IMR-90 (cell line): ENCODE data around the gene ZNF853. TPM values are rescaled to one million over a fixed set of nuclear protein-coding genes. Genes with fewer than 3 reads are reported as not detected.

Experiments used
- ATAC-seq: fragments of 200-7000 bp; cut with Tn5 transposase; 2 replicates; pipeline ENCODE4 v1.9.1; 2020; ENCODE audit warnings: low read depth, mild to moderate bottlenecking, moderate library complexity
- BruUV-seq: library from RNA; stranded (reverse); fragments of 400-500 nt; replicated peaks from 2 replicates; lab custom pipeline; 2021; lab: Mats Ljungman, UMichigan
- CTCF ChIA-PET: fragments of 300-600 bp; formaldehyde crosslinking; extraction: SDS; loops from one replicate; lab custom pipeline; 2021; ENCODE audit warnings: antibody characterized with exemption; lab: Yijun Ruan, JAX
- POLR2A ChIA-PET: fragments of 300-600 bp; sonication (Branson Sonifier 250); formaldehyde crosslinking; loops from one replicate; lab custom pipeline; 2022; ENCODE audit warnings: antibody characterized with exemption; ENCODE audit not compliant: unreplicated experiment; lab: Charles Lee
- DNase-seq: peaks from one replicate; pipeline ENCODE4 v3.0.0; 2013
- H2AFZ ChIP-seq: replicated peaks from 2 replicates; pipeline ENCODE3; 2013; ENCODE audit warnings: low read length, mild to moderate bottlenecking; ENCODE audit not compliant: poor library complexity
- H2AK5ac ChIP-seq: 2 replicates; pipeline ENCODE4 v1.6.1; 2013; ENCODE audit warnings: low read depth, low read length, inconsistent platforms
- H2AK9ac ChIP-seq: replicated peaks from 2 replicates; pipeline ENCODE3; 2013; ENCODE audit warnings: mild to moderate bottlenecking, low read depth, low read length, moderate library complexity; ENCODE audit not compliant: poor library complexity
- H2BK120ac ChIP-seq: 2 replicates; pipeline ENCODE4 v1.6.1; 2013; ENCODE audit warnings: low read depth, low read length, inconsistent platforms
- H2BK15ac ChIP-seq: 3 replicates; pipeline ENCODE4 v1.6.1; 2013; ENCODE audit warnings: low read depth, low read length, inconsistent platforms
- H2BK20ac ChIP-seq: 2 replicates; pipeline ENCODE4 v1.6.1; 2013; ENCODE audit warnings: low read depth, mild to moderate bottlenecking, inconsistent platforms, low read length, moderate library complexity
- H2BK5ac ChIP-seq: 2 replicates; pipeline ENCODE4 v1.6.1; 2013; ENCODE audit warnings: mild to moderate bottlenecking, low read depth, low read length, inconsistent platforms; ENCODE audit not compliant: poor library complexity, severe bottlenecking
- H3K14ac ChIP-seq: replicated peaks from 2 replicates; pipeline ENCODE4 v1.6.1; 2013; ENCODE audit warnings: low read depth, low read length, inconsistent platforms
- H3K18ac ChIP-seq: 2 replicates; pipeline ENCODE4 v1.6.1; 2013; ENCODE audit warnings: low read depth, low read length, control low read depth
- H3K23ac ChIP-seq: 2 replicates; pipeline ENCODE4 v1.6.1; 2013; ENCODE audit warnings: low read depth, low read length, inconsistent platforms
- H3K27ac ChIP-seq: 2 replicates; pipeline ENCODE4 v1.5.1; 2013; ENCODE audit warnings: mild to moderate bottlenecking, control low read depth, low read length; ENCODE audit not compliant: insufficient read depth
- H3K27me3 ChIP-seq: 2 replicates; pipeline ENCODE4 v1.6.1; 2013; ENCODE audit warnings: low read length; ENCODE audit not compliant: control insufficient read depth, insufficient read depth
- H3K36me3 ChIP-seq: 2 replicates; pipeline ENCODE4 v1.6.1; 2013; ENCODE audit warnings: low read length, mixed read lengths; ENCODE audit not compliant: control insufficient read depth, insufficient read depth
- H3K4ac ChIP-seq: 2 replicates; pipeline ENCODE4 v1.6.1; 2013; ENCODE audit warnings: low read depth, low read length, inconsistent platforms
- H3K4me1 ChIP-seq: 2 replicates; pipeline ENCODE4 v1.6.1; 2013; ENCODE audit warnings: low read length, mixed read lengths; ENCODE audit not compliant: control insufficient read depth, insufficient read depth
- H3K4me2 ChIP-seq: 2 replicates; pipeline ENCODE4 v1.6.1; 2013; ENCODE audit warnings: low read depth, mild to moderate bottlenecking, control low read depth, low read length, moderate library complexity
- H3K4me3 ChIP-seq: 2 replicates; pipeline ENCODE4 v1.5.1; 2013; ENCODE audit warnings: low read depth, mild to moderate bottlenecking, control low read depth, low read length, moderate library complexity; ENCODE audit not compliant: insufficient read depth
- H3K56ac ChIP-seq: 2 replicates; pipeline ENCODE4 v1.6.1; 2013; ENCODE audit warnings: low read length, inconsistent platforms; ENCODE audit not compliant: insufficient read depth; ENCODE audit errors: extremely low read depth
- H3K79me1 ChIP-seq, 2 experiments: 2 replicates each; pipeline ENCODE4 v1.6.1; 2013; ENCODE audit warnings: low read length in 2 of 2, inconsistent platforms in 1 of 2, low read depth in 1 of 2
- H3K9ac ChIP-seq: 2 replicates; pipeline ENCODE4 v1.6.1; 2013; ENCODE audit warnings: low read depth, low read length, control low read depth
- H3K9me1 ChIP-seq: 2 replicates; pipeline ENCODE4 v1.6.1; 2013; ENCODE audit warnings: low read length, inconsistent platforms; ENCODE audit not compliant: insufficient read depth
- H3K9me3 ChIP-seq: 2 replicates; pipeline ENCODE4 v1.6.1; 2013; ENCODE audit warnings: low read length; ENCODE audit not compliant: control insufficient read depth, insufficient read depth
- H4K20me1 ChIP-seq: 2 replicates; pipeline ENCODE4 v1.6.1; 2013; ENCODE audit warnings: low read length, inconsistent platforms; ENCODE audit not compliant: insufficient read depth
- H4K5ac ChIP-seq: 2 replicates; pipeline ENCODE4 v1.6.1; 2013; ENCODE audit warnings: mild to moderate bottlenecking, low read depth, low read length, control low read depth
- H4K8ac ChIP-seq, 2 experiments: 2 replicates each; pipeline ENCODE4 v1.6.1; 2013; ENCODE audit warnings: low read depth in 2 of 2, low read length in 2 of 2, control low read depth in 1 of 2, inconsistent platforms in 1 of 2
- H4K91ac ChIP-seq: 2 replicates; pipeline ENCODE4 v1.6.1; 2013; ENCODE audit warnings: low read depth, low read length, inconsistent platforms; ENCODE audit not compliant: insufficient read depth
- BHLHE40 ChIP-seq: fragments of 150-350 bp; IDR thresholded peaks from 2 replicates; pipeline ENCODE4 v1.6.1; 2016; ENCODE audit warnings: mild to moderate bottlenecking, low read depth, low read length
- CEBPB ChIP-seq: IDR thresholded peaks from 2 replicates; pipeline ENCODE4 v1.6.1; 2012; ENCODE audit warnings: low read depth, low read length, improper control_type of control experiment
- CHD1 ChIP-seq: IDR thresholded peaks from 2 replicates; pipeline ENCODE4 v1.6.1; 2012; ENCODE audit warnings: low read depth, low read length, improper control_type of control experiment
- CTCF ChIP-seq: conservative IDR thresholded peaks from 2 replicates; pipeline ENCODE4 v1.5.1; 2012; ENCODE audit warnings: mild to moderate bottlenecking, low read depth, low read length, improper control_type of control experiment
- ELK1 ChIP-seq: fragments of 150-350 bp; IDR thresholded peaks from 2 replicates; pipeline ENCODE4 v1.6.1; 2016; ENCODE audit warnings: low read depth, mild to moderate bottlenecking, low read length, moderate library complexity, borderline replicate concordance
- FOS ChIP-seq: fragments of 150-350 bp; IDR thresholded peaks from 2 replicates; pipeline ENCODE4 v1.6.1; 2016; ENCODE audit warnings: low read depth, low read length
- MAFK ChIP-seq: IDR thresholded peaks from 2 replicates; pipeline ENCODE4 v1.6.1; 2012; ENCODE audit warnings: low read depth, low read length, improper control_type of control experiment
- MAZ ChIP-seq: IDR thresholded peaks from 2 replicates; pipeline ENCODE4 v1.6.1; 2012; ENCODE audit warnings: low read depth, mild to moderate bottlenecking, low read length, improper control_type of control experiment, moderate library complexity, borderline replicate concordance
- MXI1 ChIP-seq: IDR thresholded peaks from 2 replicates; pipeline ENCODE4 v1.6.1; 2012; ENCODE audit warnings: low read depth, mild to moderate bottlenecking, low read length, moderate library complexity, borderline replicate concordance
- NFE2L2 ChIP-seq: fragments of 150-350 bp; IDR thresholded peaks from 2 replicates; pipeline ENCODE4 v1.6.1; 2016; ENCODE audit warnings: low read depth, mild to moderate bottlenecking, low read length
- POLR2A ChIP-seq: IDR thresholded peaks from 2 replicates; pipeline ENCODE4 v1.6.1; 2012; ENCODE audit warnings: mild to moderate bottlenecking, low read depth, low read length
- RAD21 ChIP-seq: IDR thresholded peaks from 2 replicates; pipeline ENCODE4 v1.6.1; 2012; ENCODE audit warnings: low read length, improper control_type of control experiment
- RCOR1 ChIP-seq: IDR thresholded peaks from 2 replicates; pipeline ENCODE4 v1.6.1; 2012; ENCODE audit warnings: mild to moderate bottlenecking, low read length, improper control_type of control experiment; ENCODE audit not compliant: insufficient replicate concordance
- RFX5 ChIP-seq: IDR thresholded peaks from 2 replicates; pipeline ENCODE4 v1.8.0; 2012; ENCODE audit warnings: low read depth, mild to moderate bottlenecking, low read length, moderate library complexity
- SMC3 ChIP-seq: fragments of 150-350 bp; IDR thresholded peaks from 2 replicates; pipeline ENCODE4 v1.6.1; 2016; ENCODE audit warnings: low read depth, mild to moderate bottlenecking, antibody characterized with exemption, low read length, moderate library complexity
- USF2 ChIP-seq: fragments of 150-350 bp; IDR thresholded peaks from 2 replicates; pipeline ENCODE4 v1.6.1; 2017; ENCODE audit warnings: mild to moderate bottlenecking, antibody characterized with exemption, low read length, low read depth
- WGBS, 2 experiments: methylation state at CpG; one replicate each; pipeline versions ENCODE4 v1.1.5 to v1.1.7; 2013; ENCODE audit warnings: missing lambda C conversion rate in 2 of 2; ENCODE audit not compliant: insufficient read length in 1 of 2; ENCODE audit errors: extremely low coverage in 2 of 2; 5-methylcytosine and 5-hydroxymethylcytosine counted together
- dilution Hi-C: fragments of 300-500 bp; cut with HindIII; formaldehyde crosslinking; loops from one replicate; pipeline ENCODE4 v1.14.3; 2018; ENCODE audit warnings: low sequenced_read_pairs; ENCODE audit not compliant: unreplicated experiment
- in situ Hi-C: fragments of 300-500 bp; cut with MboI; formaldehyde crosslinking; loops from 3 replicates; pipeline ENCODE4 v1.14.3; 2019; ENCODE audit warnings: low sequenced_read_pairs, inconsistent platforms, mixed read lengths
- intact Hi-C: fragments of 100-400 bp; cut with micrococcal nuclease; formaldehyde crosslinking; loops from 2 replicates; pipeline ENCODE4 v1.10.0; 2022
- polyA plus RNA-seq, 3 experiments: library from polyadenylated mRNA; depleted of rRNA; stranded (reverse); fragments of >200 nt; gene quantifications; 2 replicates each; pipeline ENCODE4 v1.2.3, GENCODE V29; 2012; ENCODE audit warnings: low replicate concordance in 1 of 3
- total RNA-seq: library from RNA; depleted of rRNA; stranded (reverse); fragments of >200 nt; gene quantifications from 2 replicates; pipeline ENCODE4 v1.2.3, GENCODE V29; 2012

The ZNF853 gene
- total and polyA plus RNA-seq, 2 of the 4 experiments (the other 2 are of a cell fraction) = 3.4 TPM

- Histone ChIP-seq H3K27me3 (no peaks in the 10 kb centered on the region), H2BK15ac (no peak overlapping the region), H3K14ac (no peak overlapping the region), H2AFZ (no peak overlapping the region), H3K4me2 (no peak overlapping the region), H3K36me3 (no peaks in the 10 kb centered on the region), H3K23ac (no peak overlapping the region), H3K4ac (no peak overlapping the region), H4K5ac (no peak overlapping the region), H3K4me3 (no peak overlapping the region), H3K18ac (no peak overlapping the region), H2AK5ac (no peak overlapping the region), H2AK9ac (no peak overlapping the region), H4K91ac (no peak overlapping the region), H3K79me1 (peaks cover 0 to 1% of the 10 kb centered on the region in 2 experiments; a peak in 1 of 4 replicates), H3K4me1 (no peaks in the 10 kb centered on the region), H3K56ac (no peak overlapping the region), H4K20me1 (no peaks in the 10 kb centered on the region), H2BK120ac (no peak overlapping the region), H3K9me3 (no peaks in the 10 kb centered on the region; the same call in 1 of the 2 replicates), H3K9ac (no peak overlapping the region), H3K27ac (no peak overlapping the region), H2BK20ac (no peak overlapping the region), H4K8ac (no peak overlapping the region), H3K9me1 (peaks cover 3% of the 10 kb centered on the region; the same call in 1 of the 2 replicates), H2BK5ac (no peak overlapping the region)
- BruUV-seq = no TSS peak
- ATAC-seq = no peak
- intact Hi-C loops = loop anchor here (5.0 kb wide), 1 partner anchor 54 kb away; no protein-coding TSS in a partner anchor
- ChIA-PET CTCF (no interaction called here), POLR2A (interaction anchor here (0.6 kb wide), 1 partner anchor 94 kb away, joined by 4 read pairs; no protein-coding TSS in a partner anchor)
- TF ChIP-seq SMC3 = no peak
- TF ChIP-seq RFX5 = no peak
- no peak for TF ChIP-seq POLR2A
- TF ChIP-seq RAD21 = no peak
- no peak for TF ChIP-seq RCOR1
- no peak for TF ChIP-seq MAZ
- no peak for TF ChIP-seq ELK1
- no peak for TF ChIP-seq FOS
- no peak for TF ChIP-seq CTCF
- no peak for TF ChIP-seq NFE2L2
- no peak for TF ChIP-seq MAFK
- TF ChIP-seq MXI1 = no peak
- no peak for TF ChIP-seq CHD1
- no peak for TF ChIP-seq USF2
- no peak for TF ChIP-seq BHLHE40
- TF ChIP-seq CEBPB = no peak
- in situ Hi-C loops = no loop called here
- DNase-seq = no peak
- WGBS, 2 experiments = 71% methylated on average over 1 of the region's 7 CpGs; no CpG with 5 or more reads in 1 of the 2 experiments
- dilution Hi-C loops = no loop called here
Observed at GRCh38 chr7:6571160-6571779, 44.1 kb upstream of the ZNF853 start.
